K562 (cell line): Measurements from ENCODE around the gene ATP5MK.
"Not testable (repeated sequence)": the region's sequence is repeated elsewhere in the genome, so short reads cannot be mapped to it uniquely, and the experiment has no call there.

Experiments
- ATF1 ChIP-seq, 2 experiments: fragments of 450-650 bp in 1 of 2; IDR thresholded peaks; 2 replicates each; pipeline ENCODE4 v1.6.1; 2016; ENCODE audit warnings: missing compliant biosample characterization in 1 of 2, missing genetic modification characterization in 1 of 2
- BRD4 ChIP-seq: fragments of 200-600 bp; sonication (generic); IDR thresholded peaks from 2 replicates; pipeline ENCODE4 v1.6.1; 2017; ENCODE audit warnings: inconsistent platforms
- CCAR2 ChIP-seq: fragments of 200-400 bp; formaldehyde crosslinking; IDR thresholded peaks from 2 replicates; pipeline ENCODE4 v1.6.1; 2017; ENCODE audit warnings: mild to moderate bottlenecking, low read depth, low read length
- ELF2 ChIP-seq: fragments of 250-450 bp; sonication (Bioruptor Pico); IDR thresholded peaks from 2 replicates; pipeline ENCODE4 v1.5.0; 2021; ENCODE audit warnings: mild to moderate bottlenecking
- JUND ChIP-seq, 2 experiments: IDR thresholded peaks; 2 replicates in 1 of 2; 3 replicates in 1 of 2; pipeline ENCODE4 v1.6.1; 2011; ENCODE audit warnings: borderline replicate concordance in 2 of 2, low read depth in 2 of 2, low read length in 2 of 2, improper control_type of control experiment in 1 of 2, missing biosample characterization in 1 of 2, missing genetic modification characterization in 1 of 2, missing genetic modification reagents in 1 of 2
- MTA3 ChIP-seq: fragments of 450-650 bp; formaldehyde crosslinking; IDR thresholded peaks from 2 replicates; pipeline ENCODE4 v1.6.1; 2017; ENCODE audit warnings: mild to moderate bottlenecking, borderline replicate concordance
- NR2C2 ChIP-seq, 2 experiments: fragments of 200-800 bp in 1 of 2; sonication (Bioruptor generic) in 1 of 2; sonication (generic) in 1 of 2; formaldehyde crosslinking in 1 of 2; IDR thresholded peaks; 2 replicates each; pipeline versions ENCODE4 v1.6.1 to v1.8.0; 2016 to 2022; ENCODE audit warnings: mild to moderate bottlenecking in 1 of 2, missing compliant biosample characterization in 1 of 2, missing genetic modification characterization in 1 of 2, missing genetic modification reagents in 1 of 2
- POLR2A ChIP-seq: fragments of 450-650 bp; conservative IDR thresholded peaks from 2 replicates; pipeline ENCODE4 v1.6.1; 2016
- WHSC1 ChIP-seq: IDR thresholded peaks from one replicate; pipeline ENCODE4 v1.6.1; 2012; ENCODE audit warnings: low read length, control low read depth, inconsistent platforms
- ZNF146 ChIP-seq: IDR thresholded peaks from one replicate; pipeline ENCODE4 v1.6.1; 2018; ENCODE audit warnings: missing compliant biosample characterization; ENCODE audit not compliant: unreplicated experiment
- ZNF830 ChIP-seq: fragments of 250-450 bp; sonication (Bioruptor Pico); IDR thresholded peaks from 2 replicates; pipeline ENCODE4 v1.5.0; 2021; ENCODE audit warnings: mild to moderate bottlenecking
- TF ChIP-seq, protein P1 (sequence below): IDR thresholded peaks from 3 replicates; pipeline ENCODE4 v1.6.1; 2011; ENCODE audit warnings: borderline replicate concordance, mild to moderate bottlenecking, moderate library complexity; ENCODE audit not compliant: insufficient read length; ENCODE audit errors: extremely low read depth
- TF ChIP-seq, protein P2 (sequence below), 2 experiments: IDR thresholded peaks; 2 replicates each; pipeline ENCODE4 v1.6.1; 2011; ENCODE audit warnings: borderline replicate concordance in 1 of 2, control low read depth in 1 of 2, low read depth in 1 of 2, low read length in 1 of 2, mild to moderate bottlenecking in 1 of 2, mixed read lengths in 1 of 2, moderate library complexity in 1 of 2; ENCODE audit not compliant: insufficient read depth in 1 of 2, insufficient read length in 1 of 2, poor library complexity in 1 of 2, severe bottlenecking in 1 of 2; ENCODE audit errors: extremely low read depth in 1 of 2

- TF ChIP-seq POLR2A; MTA3; CCAR2; JUND (IDR thresholded peaks at IDR 0.05; ENCODE audit: borderline replicate concordance, low read depth, low read length); JUND (tag; IDR thresholded peaks at IDR 0.05; ENCODE audit: borderline replicate concordance, low read depth, low read length); ELF2 (CRISPR knock-in tag); ZNF830 (CRISPR knock-in tag); ATF1 (CRISPR knock-in tag; IDR thresholded peaks at IDR 0.05); ATF1 (tag; IDR thresholded peaks at IDR 0.05); WHSC1; NR2C2 (CRISPR knock-in tag; IDR thresholded peaks at IDR 0.05); NR2C2 (tag; IDR thresholded peaks at IDR 0.05); BRD4; ZNF146 (CRISPR knock-in tag): not testable (repeated sequence)
- TF ChIP-seq, protein P1, sequence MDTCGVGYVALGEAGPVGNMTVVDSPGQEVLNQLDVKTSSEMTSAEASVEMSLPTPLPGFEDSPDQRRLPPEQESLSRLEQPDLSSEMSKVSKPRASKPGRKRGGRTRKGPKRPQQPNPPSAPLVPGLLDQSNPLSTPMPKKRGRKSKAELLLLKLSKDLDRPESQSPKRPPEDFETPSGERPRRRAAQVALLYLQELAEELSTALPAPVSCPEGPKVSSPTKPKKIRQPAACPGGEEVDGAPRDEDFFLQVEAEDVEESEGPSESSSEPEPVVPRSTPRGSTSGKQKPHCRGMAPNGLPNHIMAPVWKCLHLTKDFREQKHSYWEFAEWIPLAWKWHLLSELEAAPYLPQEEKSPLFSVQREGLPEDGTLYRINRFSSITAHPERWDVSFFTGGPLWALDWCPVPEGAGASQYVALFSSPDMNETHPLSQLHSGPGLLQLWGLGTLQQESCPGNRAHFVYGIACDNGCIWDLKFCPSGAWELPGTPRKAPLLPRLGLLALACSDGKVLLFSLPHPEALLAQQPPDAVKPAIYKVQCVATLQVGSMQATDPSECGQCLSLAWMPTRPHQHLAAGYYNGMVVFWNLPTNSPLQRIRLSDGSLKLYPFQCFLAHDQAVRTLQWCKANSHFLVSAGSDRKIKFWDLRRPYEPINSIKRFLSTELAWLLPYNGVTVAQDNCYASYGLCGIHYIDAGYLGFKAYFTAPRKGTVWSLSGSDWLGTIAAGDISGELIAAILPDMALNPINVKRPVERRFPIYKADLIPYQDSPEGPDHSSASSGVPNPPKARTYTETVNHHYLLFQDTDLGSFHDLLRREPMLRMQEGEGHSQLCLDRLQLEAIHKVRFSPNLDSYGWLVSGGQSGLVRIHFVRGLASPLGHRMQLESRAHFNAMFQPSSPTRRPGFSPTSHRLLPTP: not testable (repeated sequence)
- TF ChIP-seq, protein P2, sequence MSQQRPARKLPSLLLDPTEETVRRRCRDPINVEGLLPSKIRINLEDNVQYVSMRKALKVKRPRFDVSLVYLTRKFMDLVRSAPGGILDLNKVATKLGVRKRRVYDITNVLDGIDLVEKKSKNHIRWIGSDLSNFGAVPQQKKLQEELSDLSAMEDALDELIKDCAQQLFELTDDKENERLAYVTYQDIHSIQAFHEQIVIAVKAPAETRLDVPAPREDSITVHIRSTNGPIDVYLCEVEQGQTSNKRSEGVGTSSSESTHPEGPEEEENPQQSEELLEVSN (IDR thresholded peaks at IDR 0.05; ENCODE audit: borderline replicate concordance in 1 of 2, extremely low read depth in 1 of 2, insufficient read depth in 1 of 2, insufficient read length in 1 of 2, low read depth in 1 of 2, low read length in 1 of 2, poor library complexity in 1 of 2, severe bottlenecking in 1 of 2): not testable (repeated sequence)
Measured at GRCh38 chr10:103359493-103359892, 36.8 kb downstream of the ATP5MK start.
